Glomerular endothelial cell (primary cell): ENCODE results near the gene CBLL1. TPM values are rescaled to one million over a fixed set of nuclear protein-coding genes. Genes with fewer than 3 reads are reported as not detected.

Experiments used
- DNase-seq: peaks from one replicate; pipeline ENCODE4 v3.0.0-alpha.2; 2011; ENCODE audit warnings: low read depth, low spot score; ENCODE audit errors: extremely low read depth
- total RNA-seq: library from RNA; depleted of rRNA; stranded (reverse); fragments of >200 nt; gene quantifications from 2 replicates; pipeline ENCODE4 v1.2.3, GENCODE V29; 2015

The CBLL1 gene
- total RNA-seq, 1 donor from 2014 or later = 22.3 TPM

DNA sequence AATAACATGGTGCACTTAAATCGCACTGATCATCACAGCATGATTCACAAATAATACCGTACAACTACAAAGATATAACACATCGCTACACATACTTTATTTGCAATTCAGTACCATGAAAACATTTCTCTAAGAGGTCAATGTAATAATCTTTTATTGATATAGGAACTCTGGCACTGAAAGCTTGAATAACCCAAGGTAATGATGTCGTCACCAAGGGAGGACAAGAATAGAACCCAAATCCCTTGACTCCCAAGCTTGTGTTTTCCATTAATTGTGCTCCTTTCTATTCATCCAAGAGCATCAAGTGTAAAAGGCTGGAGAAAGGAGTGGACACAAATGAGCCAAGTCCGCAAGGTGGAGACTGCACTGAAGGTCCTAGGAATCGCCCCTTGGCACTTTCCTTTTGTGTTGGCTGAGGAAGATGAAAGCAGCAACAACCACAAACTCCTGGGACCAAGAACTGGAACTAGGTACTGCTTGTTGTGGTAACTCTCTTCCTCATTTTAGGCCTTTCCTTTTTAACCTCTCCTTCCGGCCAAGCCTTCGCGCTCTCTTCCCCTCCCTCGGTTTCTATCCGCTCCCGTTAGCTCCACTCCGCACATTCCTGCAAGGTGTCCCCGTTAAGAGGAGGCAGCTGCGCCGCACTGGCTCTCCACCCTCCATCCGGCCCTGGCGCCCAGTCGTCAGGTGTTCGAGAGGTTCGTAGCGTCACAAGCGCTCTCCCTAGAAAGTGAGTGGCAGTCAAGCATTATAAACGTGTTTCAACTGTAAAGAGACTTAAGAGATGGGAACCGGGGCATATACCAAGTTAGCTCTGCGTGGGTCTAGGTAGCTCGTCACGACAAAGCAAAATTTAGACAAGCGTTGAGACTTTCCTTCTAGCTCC lies 1.0 kb upstream of the CBLL1 start:
- no peak for DNase-seq

DNA sequence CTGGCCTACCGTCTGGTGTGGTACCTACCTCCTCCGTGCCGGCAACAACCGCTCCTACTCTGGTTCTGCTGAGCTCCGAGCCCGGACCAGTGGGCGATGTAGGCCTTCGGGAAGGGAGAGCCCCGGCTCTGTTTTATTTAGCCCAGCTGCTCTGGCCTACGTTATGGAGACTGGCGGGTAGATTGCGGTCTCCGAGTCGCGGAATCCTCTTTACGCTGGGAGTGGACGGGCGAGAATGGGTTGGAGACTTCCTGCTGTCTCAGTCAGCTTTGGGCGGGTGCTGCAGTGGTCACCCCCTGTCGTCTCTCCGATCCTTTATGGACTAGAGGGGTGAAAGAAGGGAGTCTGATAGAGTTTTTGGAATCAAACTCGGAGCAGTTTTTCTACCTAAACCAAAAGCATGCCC lies 406 bp downstream of the CBLL1 start:
- no peak for DNase-seq

DNA sequence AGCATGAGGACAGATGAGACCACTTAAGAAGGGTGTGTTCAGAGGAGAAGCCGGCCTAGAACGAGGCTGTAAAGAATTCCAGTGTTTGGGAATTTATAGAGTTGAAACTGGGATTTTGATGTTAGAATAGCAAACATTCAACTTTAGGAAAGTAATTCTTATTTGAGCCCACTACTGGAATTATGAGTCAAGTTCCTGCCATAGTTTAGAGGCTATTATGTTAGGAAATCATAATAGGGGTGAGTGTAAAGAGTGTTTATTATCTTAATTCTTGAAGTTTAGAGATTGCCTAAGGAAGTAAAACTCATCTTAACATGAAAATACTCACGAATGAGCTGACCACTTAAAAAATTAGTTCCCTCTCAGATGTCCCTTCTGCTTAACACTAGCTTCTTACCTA lies 2.1 kb downstream of the CBLL1 start:
- no peak for DNase-seq

DNA sequence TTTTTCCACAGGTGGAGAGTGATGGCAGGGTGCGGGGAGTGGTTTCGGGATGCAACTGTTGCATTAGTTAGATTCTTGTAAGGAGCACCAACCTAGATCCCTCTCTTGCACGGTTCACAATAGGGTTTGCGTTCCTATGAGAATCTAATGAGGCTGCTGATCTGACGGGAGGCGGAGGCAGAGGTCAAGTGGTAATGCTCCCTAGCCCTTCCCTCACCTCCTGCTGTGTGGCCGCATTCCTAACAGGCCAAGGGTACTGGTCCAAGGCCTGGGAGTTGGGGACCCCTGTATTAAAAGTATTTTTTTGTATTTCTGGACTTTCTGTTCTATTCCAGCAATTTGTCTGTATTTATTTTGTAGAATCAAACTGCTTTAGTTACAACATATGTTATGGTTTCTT lies 7.2 kb downstream of the CBLL1 start:
- DNase-seq = no peak

DNA sequence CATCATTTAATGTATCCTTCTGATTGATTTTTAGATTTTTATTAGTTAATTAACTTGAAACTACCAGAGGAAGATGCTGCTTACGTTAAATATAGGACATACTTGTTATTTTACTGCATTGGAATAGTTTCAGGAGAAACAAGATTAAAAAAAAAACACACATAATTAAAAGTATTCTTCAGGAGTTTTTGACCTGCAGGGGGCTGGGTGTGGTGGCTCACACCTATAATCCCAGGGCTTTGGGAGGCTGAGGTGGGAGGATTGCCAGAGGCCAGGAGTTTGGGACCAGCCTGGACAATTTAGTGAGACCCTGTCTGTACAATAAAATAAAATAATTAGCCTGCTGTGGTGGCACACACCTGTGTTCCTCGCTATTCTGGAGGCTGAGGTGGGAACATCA lies 10.7 kb downstream of the CBLL1 start:
- no peak for DNase-seq

DNA sequence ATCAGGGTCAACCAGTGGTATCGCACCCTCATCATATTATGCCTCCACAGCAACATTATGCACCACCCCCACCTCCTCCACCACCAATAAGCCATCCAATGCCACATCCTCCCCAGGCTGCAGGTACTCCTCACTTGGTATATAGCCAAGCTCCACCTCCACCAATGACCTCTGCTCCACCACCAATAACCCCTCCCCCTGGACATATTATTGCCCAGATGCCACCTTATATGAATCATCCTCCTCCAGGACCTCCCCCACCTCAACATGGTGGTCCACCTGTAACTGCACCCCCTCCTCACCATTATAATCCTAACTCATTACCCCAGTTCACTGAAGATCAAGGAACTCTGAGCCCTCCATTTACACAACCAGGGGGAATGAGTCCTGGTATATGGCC lies 14.7 kb downstream of the CBLL1 start:
- DNase-seq = no peak

DNA sequence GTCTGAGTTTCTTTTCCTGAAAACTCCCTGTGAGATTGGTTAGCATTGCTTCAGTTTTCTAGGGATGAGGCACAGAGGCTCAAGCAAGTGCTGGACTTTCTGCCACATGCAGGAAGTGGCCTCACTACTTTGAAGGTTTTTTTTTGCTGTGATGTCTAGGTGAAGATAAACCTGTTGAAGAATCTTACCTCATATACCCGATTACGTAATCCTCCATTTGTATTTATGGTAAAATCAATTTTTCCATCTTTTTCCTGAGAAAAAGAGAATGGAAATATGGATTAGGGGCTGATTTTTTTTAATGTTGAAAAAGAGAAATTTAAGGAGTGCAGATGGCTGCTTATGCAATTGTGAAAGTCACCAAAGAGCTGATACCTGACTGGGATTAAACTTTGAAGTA lies 23.4 kb downstream of the CBLL1 start:
- DNase-seq = no peak

DNA sequence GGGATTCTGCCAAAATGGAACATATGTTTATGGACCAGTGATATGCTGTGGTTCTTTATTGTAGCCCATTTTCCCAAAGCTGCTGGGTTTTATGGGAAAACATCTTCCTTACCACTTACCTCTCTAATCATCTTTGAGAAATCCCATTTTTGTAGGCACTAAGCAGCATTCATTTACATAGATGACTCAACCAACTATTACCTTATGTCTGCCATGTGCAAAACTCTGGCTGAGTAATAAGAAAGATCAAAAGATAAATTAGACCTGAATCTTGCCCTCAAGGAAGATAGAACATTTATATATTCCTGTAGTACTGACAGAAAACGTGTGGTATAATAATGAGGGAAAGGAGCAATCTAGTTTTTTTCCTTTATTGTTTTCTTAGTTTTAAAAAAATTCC lies 24.3 kb downstream of the CBLL1 start:
- DNase-seq = no peak

DNA sequence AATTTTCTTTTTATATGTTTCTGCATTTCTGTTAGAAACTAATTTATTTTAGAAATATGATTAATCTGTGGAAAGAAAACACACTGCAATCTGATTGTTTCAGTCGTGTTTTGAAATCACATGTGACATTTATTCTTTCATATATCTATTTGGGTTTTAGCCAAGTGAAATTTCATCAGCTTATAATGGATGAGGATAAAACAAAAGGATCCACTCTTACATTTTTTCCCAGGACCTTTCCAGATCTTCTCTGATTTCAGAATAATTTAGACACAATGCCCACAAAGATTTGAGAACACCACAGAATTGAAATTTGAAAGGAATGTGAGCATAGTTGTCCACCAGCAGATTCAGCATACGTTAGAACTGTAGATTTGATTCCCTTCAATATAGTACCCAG lies 29.1 kb downstream of the CBLL1 start:
- DNase-seq = no peak

DNA sequence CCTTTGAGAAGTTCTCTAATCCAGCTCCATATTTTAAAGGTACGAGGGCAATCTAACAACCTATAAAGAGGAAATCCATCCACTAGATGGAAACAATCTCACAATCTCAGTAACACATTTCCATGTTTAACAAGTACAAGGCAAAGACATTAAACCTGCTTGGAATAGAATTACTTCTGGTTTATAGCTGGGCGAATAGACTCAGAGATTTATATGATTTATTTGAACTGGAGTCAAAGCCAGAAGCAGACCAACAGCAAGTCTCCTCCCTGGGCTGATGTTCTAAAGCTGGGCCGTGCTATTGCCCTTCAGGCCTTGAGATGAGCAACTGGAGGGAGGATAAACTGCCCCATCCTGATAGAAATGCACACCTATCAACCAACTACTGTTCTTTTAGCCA lies 33.8 kb downstream of the CBLL1 start:
- no peak for DNase-seq

DNA sequence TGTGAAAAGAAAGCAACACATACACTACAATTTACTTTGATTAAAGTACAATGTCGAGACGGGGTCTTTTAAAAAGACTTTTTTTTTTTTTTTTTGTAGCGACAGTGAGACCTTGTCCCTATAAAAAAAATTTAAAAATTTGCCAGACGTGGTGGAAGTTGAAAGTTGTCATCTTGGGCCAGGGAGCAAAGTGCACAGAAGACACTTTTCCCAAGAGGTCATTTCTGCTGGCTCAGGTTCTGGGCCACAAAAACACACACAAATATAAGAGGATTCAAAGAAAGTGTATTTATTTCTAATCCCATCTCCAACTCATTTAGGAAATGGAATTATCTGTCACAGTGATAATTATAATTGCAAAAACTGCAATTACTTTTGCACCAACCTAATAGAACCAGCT lies 34.3 kb downstream of the CBLL1 start:
- no peak for DNase-seq

DNA sequence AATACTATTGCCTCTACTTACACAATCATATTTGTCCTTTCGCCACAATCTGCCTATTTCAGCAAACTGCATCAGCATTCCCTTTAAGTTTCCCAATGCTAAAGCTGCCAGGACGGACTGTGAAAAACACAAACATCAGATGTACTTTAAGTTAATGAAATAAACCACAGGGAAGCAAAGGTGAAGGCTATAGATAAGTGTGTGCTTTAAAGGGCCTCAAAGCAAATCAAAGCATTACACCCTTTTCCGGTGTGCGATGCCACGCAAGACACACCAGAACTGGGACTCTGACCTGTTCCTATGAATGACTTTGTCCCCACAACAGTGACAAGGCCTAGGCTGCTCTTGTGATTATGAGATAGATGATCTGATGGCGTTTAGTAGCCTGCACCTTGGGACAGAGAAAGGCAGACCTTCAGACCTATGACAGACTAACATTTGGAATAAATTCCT lies 35.7 kb downstream of the CBLL1 start:
- DNase-seq = no peak

DNA sequence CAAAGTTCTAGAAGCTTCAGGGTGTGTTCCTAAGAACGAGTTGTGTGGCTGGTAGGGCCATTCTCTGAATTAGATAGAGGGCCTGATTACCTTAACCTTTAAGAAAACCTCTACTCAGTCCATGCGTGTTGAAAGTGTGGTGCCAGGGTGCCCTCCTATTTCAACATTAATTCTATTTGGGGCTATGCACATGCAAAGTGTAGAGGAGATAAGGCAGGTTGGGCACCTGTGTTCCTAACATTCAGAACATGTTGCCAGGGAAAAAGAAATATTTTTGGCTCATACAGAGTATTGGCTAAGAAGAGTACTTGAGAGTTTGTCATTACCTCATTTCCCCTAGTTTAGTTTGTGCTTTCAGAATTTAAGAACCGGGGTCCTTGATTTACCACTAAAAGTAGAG lies 38.4 kb downstream of the CBLL1 start:
- no peak for DNase-seq

DNA sequence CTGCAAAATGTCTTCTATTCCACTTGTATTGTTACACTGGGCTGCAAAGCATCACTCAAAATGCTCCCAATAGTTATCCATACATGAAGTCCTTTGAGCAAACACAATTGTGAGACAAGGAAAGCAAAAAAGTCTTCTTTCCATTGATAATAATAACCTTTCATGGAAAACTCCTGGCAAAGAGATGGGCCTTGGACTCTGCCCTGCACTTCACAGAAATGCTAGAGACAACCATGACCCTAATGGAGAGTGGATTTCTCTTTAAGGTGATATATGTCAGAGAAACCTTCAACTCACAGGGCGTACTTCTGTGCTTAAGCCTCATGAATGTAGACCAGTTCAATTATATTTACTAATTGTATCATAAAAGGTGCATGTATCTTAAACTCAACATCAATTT lies 39.7 kb downstream of the CBLL1 start:
- no peak for DNase-seq

DNA sequence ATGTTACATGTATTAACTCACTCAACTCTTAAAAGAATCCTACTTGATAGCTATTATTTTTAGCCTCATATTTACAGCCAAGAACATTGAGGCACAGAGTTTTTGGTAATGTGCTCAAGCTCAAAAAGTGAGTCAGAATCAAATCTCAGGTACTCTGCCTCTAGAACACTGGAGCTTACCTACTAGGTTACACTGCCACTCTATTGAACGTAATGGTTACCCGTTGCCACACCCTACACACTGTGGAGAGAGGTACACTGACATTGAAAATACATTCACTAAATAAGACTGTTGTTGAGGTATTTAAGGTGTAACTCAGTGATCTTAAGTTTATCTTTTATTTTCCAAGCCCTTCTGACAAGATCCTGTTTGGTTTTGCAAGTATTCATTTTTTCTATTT lies 41.2 kb downstream of the CBLL1 start:
- no peak for DNase-seq

DNA sequence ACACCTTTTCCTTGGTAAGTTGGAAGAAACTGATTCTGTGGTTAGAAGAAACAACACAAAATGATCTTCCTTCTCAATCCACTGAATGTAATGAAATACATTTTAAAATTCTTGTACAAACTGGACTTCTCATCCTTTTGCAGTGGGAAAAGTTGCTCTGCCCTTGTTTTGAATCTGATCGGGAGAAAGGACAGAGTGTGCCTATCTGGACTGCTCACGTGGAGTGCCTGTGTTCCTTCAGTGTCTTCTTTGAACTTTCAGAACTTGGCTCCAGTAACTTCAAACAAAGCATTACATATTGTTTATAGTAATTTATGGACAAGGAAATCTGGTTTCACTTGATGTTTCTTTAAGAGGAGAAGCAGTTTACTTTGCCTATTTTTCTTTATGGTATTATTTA lies 42.0 kb downstream of the CBLL1 start:
- DNase-seq = no peak

DNA sequence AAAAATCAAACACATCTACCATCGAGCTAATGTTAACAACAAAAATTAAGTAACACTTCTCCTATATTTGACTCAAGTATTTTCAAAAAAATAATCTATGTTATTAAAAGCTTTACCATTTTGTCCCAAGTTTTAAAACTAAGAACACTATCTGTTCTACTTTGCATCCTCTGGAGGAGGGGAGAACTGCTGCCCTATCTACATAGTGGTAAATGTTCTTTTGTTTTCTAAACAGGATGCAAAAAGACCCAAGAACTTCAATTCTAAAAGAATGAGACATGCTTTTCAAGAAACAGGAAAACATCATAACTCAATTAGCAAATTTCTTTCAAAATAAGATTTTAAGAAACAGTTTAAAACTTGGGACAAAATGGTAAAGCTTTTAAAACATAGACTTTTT lies 44.3 kb downstream of the CBLL1 start:
- DNase-seq = no peak

DNA sequence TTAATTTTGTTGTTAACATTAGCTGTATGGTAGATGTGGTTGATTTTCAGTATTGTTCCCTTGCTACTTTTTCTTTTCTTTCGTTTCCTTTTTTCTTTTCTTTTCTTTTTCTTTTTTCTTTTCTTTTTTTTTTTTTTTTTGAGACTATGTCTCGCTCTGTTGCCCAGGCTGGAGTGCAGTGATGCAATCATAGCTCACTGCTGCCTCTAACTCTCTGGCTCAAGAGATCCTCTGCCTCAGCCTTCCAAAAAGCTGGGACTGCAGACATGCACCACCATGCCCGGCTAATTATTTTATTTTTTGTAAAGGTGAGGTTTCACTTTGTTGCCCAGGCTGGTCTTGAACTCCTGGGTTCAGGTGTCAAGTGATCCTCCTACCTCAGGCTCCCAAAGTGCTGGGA lies 44.7 kb downstream of the CBLL1 start:
- no peak for DNase-seq

DNA sequence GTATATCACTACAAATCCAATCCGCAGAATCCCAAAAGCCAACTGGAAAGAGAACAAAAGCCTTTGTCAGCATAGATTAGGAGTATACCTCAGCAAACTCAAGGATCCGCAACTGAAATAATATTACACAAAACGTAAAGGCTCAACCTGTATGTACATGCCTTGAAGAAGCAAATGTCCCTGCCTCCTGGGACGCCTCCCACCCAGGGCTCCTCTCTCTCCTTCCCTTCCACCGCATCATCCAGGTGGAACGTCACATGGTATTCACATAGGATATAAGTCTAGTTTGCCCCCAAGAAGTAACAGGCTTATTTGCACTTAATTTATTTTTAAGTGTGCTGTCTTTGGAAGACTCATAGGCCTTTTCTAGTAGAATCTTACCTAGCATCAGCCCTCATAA lies 45.7 kb downstream of the CBLL1 start:
- no peak for DNase-seq

DNA sequence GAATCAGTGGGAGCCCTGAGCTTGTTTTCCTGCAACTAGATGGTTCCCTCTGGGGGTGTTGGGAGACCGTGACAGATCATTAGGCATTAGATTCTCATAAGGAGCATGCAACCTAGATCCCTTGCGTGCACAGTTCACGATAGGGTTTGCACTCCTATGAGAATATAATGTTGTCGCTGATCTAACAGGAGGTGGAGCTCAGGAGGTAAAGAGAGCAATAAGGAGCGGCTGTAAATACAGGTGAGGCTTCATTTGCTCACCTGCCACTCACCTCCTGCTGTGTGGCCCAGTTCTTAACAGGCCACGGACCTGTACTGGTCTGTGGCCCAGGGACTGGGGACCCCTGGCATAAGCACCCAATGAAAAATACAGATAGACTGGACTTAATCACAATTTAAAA lies 48.4 kb downstream of the CBLL1 start:
- no peak for DNase-seq

DNA sequence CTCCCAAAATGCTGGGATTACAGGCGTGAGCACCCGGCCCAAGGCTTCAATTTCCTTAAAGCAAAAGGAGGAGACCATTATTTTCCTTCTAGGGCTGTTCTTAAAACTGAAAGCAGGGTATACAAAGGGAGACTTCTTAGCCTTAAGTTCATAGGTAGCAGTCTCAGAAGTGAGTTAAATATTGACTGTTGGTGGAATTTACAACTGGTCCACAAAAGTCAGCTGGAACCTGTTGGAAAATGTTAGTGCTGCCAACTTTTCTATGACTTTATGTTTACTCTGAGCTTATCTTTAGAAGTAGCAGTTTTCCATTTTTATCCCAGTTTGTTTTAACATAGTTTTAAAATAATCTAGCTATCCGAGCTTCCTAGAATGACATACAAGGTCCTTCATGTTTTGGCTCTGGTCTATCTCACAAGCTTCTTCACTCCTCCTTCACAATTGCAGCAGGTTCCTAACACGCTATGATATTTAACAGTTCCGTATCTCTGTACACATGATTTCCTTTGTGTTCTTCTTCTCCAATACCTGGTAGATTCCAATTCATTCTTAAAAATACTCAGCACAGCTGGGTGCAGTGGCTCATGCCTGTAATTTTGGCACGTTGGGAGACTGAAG lies 55.8 kb downstream of the CBLL1 start:
- no peak for DNase-seq

DNA sequence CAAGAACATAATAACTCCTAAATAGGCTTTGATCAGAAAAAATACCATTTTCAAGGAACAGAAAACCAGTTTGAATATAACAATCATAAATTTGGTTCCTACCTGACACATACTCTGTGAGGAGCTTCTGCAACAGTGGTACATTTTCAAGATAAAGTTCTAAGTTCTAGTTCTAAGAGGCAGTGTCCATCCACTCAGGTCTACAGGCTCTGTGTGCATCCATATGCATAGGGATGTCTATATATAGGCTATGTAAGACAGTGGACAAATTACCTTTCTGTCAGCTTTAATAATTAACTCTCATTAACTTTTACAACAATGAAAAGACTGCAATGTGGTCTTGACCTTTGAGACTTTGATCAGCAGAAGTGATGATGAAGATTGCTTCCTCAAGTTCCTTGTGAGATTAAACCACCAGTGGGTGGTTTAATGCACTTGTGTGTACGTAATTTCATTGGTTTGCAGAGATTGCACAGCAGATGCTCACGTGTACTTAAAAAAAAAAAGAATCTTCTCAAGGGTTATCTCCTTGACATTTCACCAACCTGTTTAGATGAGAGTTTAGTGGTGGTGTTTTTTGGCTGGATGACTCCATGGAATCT lies 59.2 kb downstream of the CBLL1 start, which contains the start of gene SLC26A3:
Gene SLC26A3, minus strand, starts transcription at position 215 of the 602 bp plus-strand sequence. CDS start 8,714 bp downstream, outside the sequence.
- DNase-seq = no peak
